Measurements from ENCODE around the gene TMEM88.

The TMEM88 gene

DNA sequence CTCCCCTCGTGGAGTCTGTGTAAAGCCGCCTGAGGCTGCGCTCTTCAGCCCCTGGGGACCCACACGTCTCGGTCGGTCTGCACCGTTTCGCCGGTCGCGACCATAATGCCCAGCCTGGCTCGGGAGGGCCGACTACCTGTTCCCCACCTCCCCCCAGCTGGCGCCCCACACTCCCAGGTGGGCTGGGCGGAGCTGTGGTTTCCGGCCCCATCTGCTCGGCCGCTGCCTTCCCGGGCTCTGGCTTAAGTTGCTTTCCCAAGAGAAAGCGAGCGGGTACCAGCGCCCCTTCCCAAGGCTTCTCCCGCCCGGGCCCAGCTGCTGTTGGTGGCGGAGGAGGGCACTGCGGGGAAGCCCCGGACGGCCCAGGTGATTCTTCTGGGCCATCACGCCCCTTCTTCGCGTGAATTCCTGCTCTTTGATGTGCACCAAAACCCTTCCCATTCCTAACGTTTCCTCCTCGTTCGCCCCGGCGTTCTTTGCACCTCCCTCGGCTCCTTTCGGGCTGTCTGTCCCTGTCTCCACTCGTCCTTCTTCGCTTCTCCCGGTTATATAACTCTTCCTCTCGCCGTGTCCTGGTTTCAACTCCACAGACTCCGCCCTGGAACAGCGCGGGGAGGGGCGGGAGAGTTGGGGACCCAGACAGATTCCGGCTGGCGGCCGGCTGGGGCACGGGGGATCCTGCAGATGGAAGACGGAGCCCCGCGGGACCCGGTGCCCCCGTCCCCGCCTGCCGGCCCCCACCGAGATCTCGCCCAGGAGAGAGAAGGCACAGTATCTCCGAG is 18.9 kb upstream of the TMEM88 start:
- TF ChIP-seq, protein P1, sequence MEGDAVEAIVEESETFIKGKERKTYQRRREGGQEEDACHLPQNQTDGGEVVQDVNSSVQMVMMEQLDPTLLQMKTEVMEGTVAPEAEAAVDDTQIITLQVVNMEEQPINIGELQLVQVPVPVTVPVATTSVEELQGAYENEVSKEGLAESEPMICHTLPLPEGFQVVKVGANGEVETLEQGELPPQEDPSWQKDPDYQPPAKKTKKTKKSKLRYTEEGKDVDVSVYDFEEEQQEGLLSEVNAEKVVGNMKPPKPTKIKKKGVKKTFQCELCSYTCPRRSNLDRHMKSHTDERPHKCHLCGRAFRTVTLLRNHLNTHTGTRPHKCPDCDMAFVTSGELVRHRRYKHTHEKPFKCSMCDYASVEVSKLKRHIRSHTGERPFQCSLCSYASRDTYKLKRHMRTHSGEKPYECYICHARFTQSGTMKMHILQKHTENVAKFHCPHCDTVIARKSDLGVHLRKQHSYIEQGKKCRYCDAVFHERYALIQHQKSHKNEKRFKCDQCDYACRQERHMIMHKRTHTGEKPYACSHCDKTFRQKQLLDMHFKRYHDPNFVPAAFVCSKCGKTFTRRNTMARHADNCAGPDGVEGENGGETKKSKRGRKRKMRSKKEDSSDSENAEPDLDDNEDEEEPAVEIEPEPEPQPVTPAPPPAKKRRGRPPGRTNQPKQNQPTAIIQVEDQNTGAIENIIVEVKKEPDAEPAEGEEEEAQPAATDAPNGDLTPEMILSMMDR (IDR thresholded peaks at IDR 0.05; ENCODE audit: control extremely low read depth, extremely low read depth, low read depth, missing control alignments) = no peak
- POLR2A ChIA-PET = interaction anchor here (0.6 to 1.1 kb wide), 3 partner anchors 319 to 556 kb away, joined by 3 to 4 read pairs (median 3); no protein-coding TSS in a partner anchor
- no peak for DNase-seq (ENCODE audit: extremely low spot score)
- CTCF ChIA-PET = interaction anchor here (0.9 to 4.6 kb wide), 12 partner anchors 9 to 274 kb away, joined by 3 to 29 read pairs (median 6); no protein-coding TSS in a partner anchor

DNA sequence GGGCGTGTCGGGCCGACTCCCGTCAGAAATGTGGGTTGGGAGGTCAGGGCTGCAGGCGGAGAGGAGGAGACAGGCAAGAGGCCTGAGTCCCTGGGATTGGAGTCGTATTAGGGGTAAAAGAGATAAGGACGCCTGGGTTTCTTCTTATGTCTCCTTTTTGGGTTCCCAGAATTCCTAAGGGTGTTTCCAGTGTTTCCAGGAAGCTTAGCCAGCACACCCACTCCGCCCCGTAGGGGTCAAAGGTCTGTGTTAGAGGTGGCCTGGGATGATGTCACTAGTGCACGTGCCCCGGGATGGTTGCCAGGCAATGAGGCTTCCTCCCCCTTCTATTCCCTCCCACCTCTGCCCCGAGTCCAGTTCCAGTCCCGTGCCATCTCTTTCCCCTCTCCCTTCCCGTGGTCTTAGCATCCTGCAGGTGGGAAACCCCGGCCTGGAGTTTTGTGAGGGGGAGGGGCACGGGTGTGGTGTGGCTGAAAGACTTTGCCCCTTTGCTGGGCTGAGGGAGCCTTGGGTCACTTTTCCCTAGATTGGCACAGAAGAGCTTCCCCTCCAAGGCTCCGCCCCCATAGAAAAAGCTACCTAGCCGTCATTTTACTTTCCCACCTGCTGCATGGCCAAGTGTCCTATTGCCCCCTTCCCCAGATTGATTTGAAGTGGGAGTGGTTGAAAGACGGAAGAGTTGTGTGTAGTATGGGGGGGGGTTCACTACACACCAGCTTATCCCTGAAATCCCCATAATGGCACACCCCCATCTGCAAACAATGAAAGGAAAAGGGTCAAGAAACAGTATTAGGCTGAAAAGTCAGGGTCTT is 18.1 kb upstream of the TMEM88 start:
- CTCF ChIA-PET = interaction anchor here (1.3 to 4.6 kb wide), 8 partner anchors 8 to 237 kb away, joined by 3 to 29 read pairs (median 5); no protein-coding TSS in a partner anchor
- no peak for DNase-seq (ENCODE audit: extremely low spot score)
- POLR2A ChIA-PET = no interaction called here
- TF ChIP-seq, protein P1 (IDR thresholded peaks at IDR 0.05; ENCODE audit: control extremely low read depth, extremely low read depth, low read depth, missing control alignments) = no peak

DNA sequence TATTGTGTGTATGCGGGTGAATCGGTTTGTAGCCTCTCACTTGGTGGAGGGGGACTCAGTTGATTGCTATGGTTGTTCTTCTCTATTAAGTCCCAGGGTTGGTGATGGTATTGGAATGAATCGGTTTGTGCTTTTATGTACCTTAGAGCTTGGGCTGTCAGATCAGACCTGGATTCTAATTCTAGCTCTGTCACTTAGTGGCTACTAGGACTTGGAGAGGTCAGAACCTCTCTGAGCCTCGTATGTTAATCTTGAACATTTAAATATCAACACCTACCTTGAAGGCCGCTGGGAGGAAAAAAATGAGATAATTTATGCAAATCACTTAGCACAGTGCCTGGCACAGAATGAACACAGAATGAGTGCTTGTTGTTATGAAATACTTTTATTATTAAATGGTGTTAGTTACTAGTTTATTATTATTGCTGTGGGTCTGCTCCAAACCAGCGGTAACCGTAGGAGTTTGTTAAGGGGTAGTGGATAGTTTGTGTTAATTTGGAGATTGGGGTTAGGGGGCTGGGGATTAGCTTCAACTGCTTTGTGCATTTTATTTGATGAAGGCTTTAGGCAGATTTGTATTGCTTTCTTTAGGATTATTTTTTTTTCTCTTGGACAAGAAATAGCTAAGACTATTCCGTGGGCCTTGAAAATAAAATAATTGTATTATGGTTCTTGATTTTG is 17.3 kb upstream of the TMEM88 start:
- CTCF ChIA-PET = interaction anchor here (1.3 to 2.6 kb wide), 6 partner anchors 13 to 236 kb away, joined by 3 to 7 read pairs (median 4); no protein-coding TSS in a partner anchor

DNA sequence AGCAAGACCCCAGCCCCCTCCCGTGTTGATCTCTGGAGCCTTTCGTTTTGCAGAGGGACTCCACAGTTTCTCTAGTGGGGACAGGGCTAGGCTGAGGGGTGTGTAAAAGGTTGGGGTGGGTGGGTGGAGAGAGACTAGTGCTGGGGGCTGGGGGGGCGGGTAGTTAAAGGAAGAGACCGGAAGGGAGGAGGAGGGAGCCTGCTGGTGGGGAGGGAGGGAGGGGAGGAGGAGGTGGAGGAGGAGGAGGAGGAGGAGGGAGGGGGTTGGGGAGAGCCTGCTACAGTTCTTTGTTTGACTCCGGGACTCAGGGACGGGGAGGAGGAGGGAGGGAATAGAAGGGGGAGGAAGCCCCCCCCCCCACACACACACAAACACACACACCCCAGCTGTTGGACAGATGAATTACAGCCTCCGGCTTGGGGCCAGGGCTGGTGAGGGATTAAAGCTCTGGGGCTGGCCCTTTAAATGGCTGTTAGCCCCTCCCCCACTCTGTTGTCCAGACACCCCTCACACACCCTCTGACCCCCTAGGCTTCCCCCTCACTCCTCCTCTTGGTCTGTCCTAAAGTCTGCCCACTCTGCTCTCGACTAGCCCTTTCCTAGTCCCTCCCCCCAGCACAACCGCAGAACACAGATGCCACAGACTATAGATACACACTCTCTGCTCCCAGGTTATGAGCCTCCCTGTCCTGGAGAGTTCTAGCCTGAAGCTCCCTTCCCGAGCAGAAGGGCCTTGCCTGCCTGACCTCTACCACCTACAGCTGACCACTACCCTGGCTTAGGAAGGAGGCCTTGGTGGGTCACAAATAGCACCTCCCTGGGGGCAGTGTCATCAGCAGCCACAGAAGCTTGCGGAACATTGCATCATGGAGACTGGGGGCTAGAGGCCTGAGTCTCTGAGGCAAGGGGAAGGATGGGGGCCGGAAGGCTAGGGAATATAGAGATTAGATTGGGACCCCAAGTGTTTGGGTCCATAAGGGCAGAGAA is 16.5 kb upstream of the TMEM88 start:
- TF ChIP-seq, protein P1 (IDR thresholded peaks at IDR 0.05; ENCODE audit: control extremely low read depth, extremely low read depth, low read depth, missing control alignments) = no peak
- POLR2A ChIA-PET = interaction anchor here (0.7 kb wide), 1 partner anchor 19 kb away, joined by 3 read pairs; the partner anchor contains the start of gene NAA38
- CTCF ChIA-PET = interaction anchor here (0.9 to 2.6 kb wide), 7 partner anchors 13 to 235 kb away, joined by 3 to 7 read pairs (median 4); no protein-coding TSS in a partner anchor
- DNase-seq (ENCODE audit: extremely low spot score) = no peak

More for the DNA sequence above, 17.3 kb upstream of the TMEM88 start:
- POLR2A ChIA-PET = interaction anchor here (0.6 kb wide), 1 partner anchor 308 kb away, joined by 4 read pairs; no protein-coding TSS in a partner anchor
- DNase-seq (ENCODE audit: extremely low spot score) = no peak
- TF ChIP-seq, protein P1 (IDR thresholded peaks at IDR 0.05; ENCODE audit: control extremely low read depth, extremely low read depth, low read depth, missing control alignments) = no peak

DNA sequence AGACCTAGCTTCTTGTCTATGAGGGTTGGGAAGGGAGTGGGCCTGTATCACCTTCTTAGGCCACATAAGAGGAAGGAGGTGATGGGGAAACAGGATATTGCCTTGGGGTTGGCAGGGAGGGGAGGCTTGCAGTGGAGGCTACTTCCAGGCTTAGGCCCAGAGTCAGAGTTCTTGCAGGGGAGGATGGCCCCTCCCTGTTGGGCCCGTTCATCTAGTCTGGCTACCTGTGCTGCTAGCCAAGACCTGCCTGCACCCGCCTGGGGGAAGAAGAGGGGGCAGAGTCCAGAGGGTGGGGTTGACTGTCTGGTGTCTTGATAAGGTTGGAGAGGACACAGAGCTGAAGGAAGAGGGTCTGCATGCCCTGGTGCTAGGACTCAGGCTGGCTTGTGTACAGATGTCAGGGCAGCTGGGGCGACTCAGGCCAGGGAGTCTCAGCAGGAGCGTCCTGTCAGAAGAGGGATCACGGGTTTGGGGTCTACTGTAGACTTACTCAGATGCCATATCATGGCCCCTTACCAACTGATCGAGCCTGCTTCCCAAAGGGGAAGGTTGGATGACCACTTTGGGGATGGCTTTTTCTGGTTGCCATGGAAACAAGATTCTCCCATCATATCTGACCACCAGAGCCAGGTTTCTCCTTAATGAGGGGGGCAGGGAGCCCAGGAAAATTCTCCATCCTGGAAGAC is 15.5 kb upstream of the TMEM88 start:
- POLR2A ChIA-PET = interaction anchor here (0.7 kb wide), 1 partner anchor 18 kb away, joined by 3 read pairs; the partner anchor contains the start of gene NAA38
- no peak for DNase-seq (ENCODE audit: extremely low spot score)
- CTCF ChIA-PET = interaction anchor here (0.9 to 2.0 kb wide), 5 partner anchors 11 to 59 kb away, joined by 3 to 9 read pairs (median 6); partner anchors contain the start of gene NAA38
- TF ChIP-seq, protein P1 (IDR thresholded peaks at IDR 0.05; ENCODE audit: control extremely low read depth, extremely low read depth, low read depth, missing control alignments) = no peak

All from GM10248 (cell line).